ENCODE data around the gene NFIX. TPM values are rescaled to one million over a fixed set of nuclear protein-coding genes. Genes with fewer than 3 reads are reported as not detected.

NFIX gene
- total and polyA plus RNA-seq, 2 donors (not counting 3 experiments of a cell fraction or from before 2014, with no cell fraction given), result 9.8 to 37.7 TPM

DNA sequence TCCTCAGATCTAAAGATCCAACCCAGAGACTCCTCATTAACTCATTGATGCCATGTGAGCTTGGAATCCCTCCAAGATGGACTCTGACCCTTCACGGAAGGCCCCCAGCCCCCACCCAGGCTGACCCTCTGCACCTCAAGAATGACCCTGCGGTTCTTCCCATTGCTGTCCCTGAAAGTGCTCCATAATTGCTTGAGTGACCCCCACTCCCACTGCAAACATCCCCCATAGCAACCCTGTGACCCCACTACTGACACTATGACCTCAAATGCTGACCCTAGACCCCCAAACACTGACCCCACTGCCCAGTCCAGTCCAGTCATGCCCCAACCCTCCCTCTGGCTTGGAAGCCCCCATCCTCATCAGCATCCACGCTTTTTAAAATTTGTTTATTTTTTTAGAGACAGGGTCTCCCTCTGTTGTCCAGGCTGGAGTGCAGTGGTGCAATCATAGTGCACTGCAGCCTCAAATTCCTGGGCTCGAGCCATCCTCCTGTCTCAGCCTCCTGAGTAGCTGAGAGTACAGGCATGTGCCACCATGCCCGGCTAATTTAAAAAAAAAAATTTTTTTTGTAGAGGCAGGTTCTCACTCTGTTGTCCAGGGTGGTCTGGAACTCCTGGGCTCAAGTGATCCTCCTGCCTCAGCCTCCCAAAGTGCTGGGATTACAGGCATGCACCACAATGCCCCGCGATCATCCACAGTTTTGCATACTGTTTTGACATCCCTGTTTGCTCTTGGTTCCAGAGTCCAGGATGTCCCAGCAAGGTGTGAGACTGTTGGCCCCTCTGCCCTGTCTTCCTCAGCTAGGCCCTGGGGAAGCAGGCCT is 106.5 kb downstream of the NFIX start:
- no peak for DNase-seq (ENCODE audit: low read depth, low spot score)
- Histone ChIP-seq H3K9ac (replicated peaks; ENCODE audit: extremely low read depth, insufficient read depth, low read length) (peak overlapping the region; percentile 96), H3K9me3 (replicated peaks; ENCODE audit: control insufficient read depth, insufficient read depth, low read length) (no peaks in the 10 kb centered on the region), H3K4me1 (ENCODE audit: control insufficient read depth, extremely low read depth, insufficient read depth, low read length) (peaks cover 48% of the 10 kb centered on the region), H2AFZ (ENCODE audit: low read depth, low read length) (no peak overlapping the region), H4K20me1 (replicated peaks; ENCODE audit: control insufficient read depth, extremely low read depth, insufficient read depth, low read length) (no peaks in the 10 kb centered on the region), H3K27me3 (ENCODE audit: control insufficient read depth in 2 of 2, insufficient read depth in 2 of 2, low read length in 2 of 2) (no peaks in the 10 kb centered on the region), H3K79me2 (ENCODE audit: control insufficient read depth, insufficient read depth, low read length) (peaks cover 30% of the 10 kb centered on the region), H3K9me1 (replicated peaks; ENCODE audit: control insufficient read depth, extremely low read depth, insufficient read depth, low read length) (no peaks in the 10 kb centered on the region), H3K36me3 (ENCODE audit: control insufficient read depth in 2 of 2, extremely low read depth in 1 of 2, insufficient read depth in 2 of 2, low read length in 2 of 2) (peaks cover 2 to 3% of the 10 kb centered on the region in 2 experiments), H3K4me3 (replicated peaks in 1 of 3; ENCODE audit: insufficient read depth in 1 of 3, low read depth in 1 of 3, low read length in 3 of 3) (peak overlapping the region; percentile 63 to 95 (median 85)), H3K4me2 (ENCODE audit: insufficient read depth, low read length) (peak overlapping the region; percentile 96), H3K27ac (ENCODE audit: insufficient read depth, low read depth, low read length) (peak overlapping the region; percentile 76)
- intact Hi-C loops (cut with micrococcal nuclease), result loop anchor here (1.0 to 5.0 kb wide), 6 partner anchors 14 to 905 kb away; partner anchors contain the start of genes RFX1 and TRMT1
- no peak for TF ChIP-seq EZH2 (IDR thresholded peaks at IDR 0.05; ENCODE audit: borderline replicate concordance, low read depth, low read length, severe bottlenecking)
- no peak for TF ChIP-seq MYC (IDR thresholded peaks at IDR 0.05; ENCODE audit: low read depth, low read length)
- no peak for TF ChIP-seq FOS (IDR thresholded peaks at IDR 0.05; ENCODE audit: borderline replicate concordance, insufficient read depth, low read length)
- no peak for TF ChIP-seq JUN (IDR thresholded peaks at IDR 0.05; ENCODE audit: borderline replicate concordance, insufficient read depth, insufficient read length, low read depth)
- peak; percentile 43 for TF ChIP-seq POLR2A (IDR thresholded peaks at IDR 0.05; ENCODE audit: low read depth, low read length)
- POLR2A ChIA-PET, result interaction anchor here (0.8 to 1.2 kb wide), 2 partner anchors 52 to 54 kb away, joined by 3 to 8 read pairs; no protein-coding TSS in a partner anchor
- CTCF ChIA-PET, result interaction anchor here (0.7 to 2.5 kb wide), 20 partner anchors 9 to 161 kb away, joined by 3 to 26 read pairs (median 4); partner anchors contain the start of genes IER2, NACC1, STX10 and TRMT1
- FAIRE-seq, result peak; percentile 72
- TSS peak; percentile 41 for BruUV-seq (replicated peaks)
- dilution Hi-C loops (cut with MboI; ENCODE audit: extremely low pct_ligation_motif_present, low sequenced_read_pairs), result no loop called here

DNA sequence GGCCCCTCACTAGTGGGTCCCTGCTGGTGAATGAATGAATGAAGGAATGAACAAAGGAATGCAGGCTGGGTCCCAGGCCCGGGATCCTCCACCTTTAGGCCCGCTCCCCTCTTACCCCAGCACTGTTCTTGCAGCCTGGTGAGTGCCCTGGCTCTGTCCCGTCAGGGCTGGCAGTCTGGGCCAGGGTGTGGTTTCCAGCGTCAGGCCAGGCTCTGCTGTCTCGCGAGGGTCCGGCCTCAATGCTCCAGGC is 107.1 kb downstream of the NFIX start:
- ChIA-PET CTCF (interaction anchor here (2.3 to 2.5 kb wide), 2 partner anchors 48 to 125 kb away, joined by 15 to 22 read pairs; partner anchors contain the start of genes IER2 and STX10), POLR2A (no interaction called here)
- FAIRE-seq, result no peak
- Histone ChIP-seq H3K36me3 (ENCODE audit: control insufficient read depth in 2 of 2, extremely low read depth in 1 of 2, insufficient read depth in 2 of 2, low read length in 2 of 2) (peaks cover 3 to 4% of the 10 kb centered on the region in 2 experiments), H3K27me3 (ENCODE audit: control insufficient read depth in 2 of 2, insufficient read depth in 2 of 2, low read length in 2 of 2) (no peaks in the 10 kb centered on the region), H4K20me1 (replicated peaks; ENCODE audit: control insufficient read depth, extremely low read depth, insufficient read depth, low read length) (no peaks in the 10 kb centered on the region), H3K79me2 (ENCODE audit: control insufficient read depth, insufficient read depth, low read length) (peaks cover 30% of the 10 kb centered on the region), H3K9me1 (replicated peaks; ENCODE audit: control insufficient read depth, extremely low read depth, insufficient read depth, low read length) (no peaks in the 10 kb centered on the region), H3K27ac (ENCODE audit: insufficient read depth, low read depth, low read length) (peak overlapping the region; percentile 76), H2AFZ (ENCODE audit: low read depth, low read length) (no peak overlapping the region), H3K4me3 (replicated peaks in 1 of 3; ENCODE audit: insufficient read depth in 1 of 3, low read depth in 1 of 3, low read length in 3 of 3) (peak overlapping the region; percentile 63 to 95 (median 85)), H3K9ac (replicated peaks; ENCODE audit: extremely low read depth, insufficient read depth, low read length) (peak overlapping the region; percentile 96), H3K4me2 (ENCODE audit: insufficient read depth, low read length) (peak overlapping the region; percentile 96), H3K4me1 (ENCODE audit: control insufficient read depth, extremely low read depth, insufficient read depth, low read length) (peaks cover 48% of the 10 kb centered on the region), H3K9me3 (replicated peaks; ENCODE audit: control insufficient read depth, insufficient read depth, low read length) (no peaks in the 10 kb centered on the region)
- dilution Hi-C loops (cut with MboI; ENCODE audit: extremely low pct_ligation_motif_present, low sequenced_read_pairs) (no loop called here), intact Hi-C loops (cut with micrococcal nuclease) (loop anchor here (1.0 to 5.0 kb wide), 5 partner anchors 14 to 905 kb away; partner anchors contain the start of genes RFX1 and TRMT1)
- no peak for TF ChIP-seq CTCF (IDR thresholded peaks at IDR 0.05; ENCODE audit: extremely low read depth in 1 of 2, insufficient read depth in 1 of 2, low read depth in 1 of 2, low read length in 2 of 2)
- no peak for TF ChIP-seq POLR2AphosphoS5 (IDR thresholded peaks at IDR 0.05; ENCODE audit: insufficient read depth, low read depth, low read length)
- TF ChIP-seq MYC (IDR thresholded peaks at IDR 0.05; ENCODE audit: low read depth, low read length), result no peak
- no peak for TF ChIP-seq POLR2A (IDR thresholded peaks at IDR 0.05; ENCODE audit: low read depth, low read length)
- TF ChIP-seq GATA2 (IDR thresholded peaks at IDR 0.05; ENCODE audit: insufficient read depth, insufficient read length, low read depth, low read length), result no peak
- TF ChIP-seq JUN (IDR thresholded peaks at IDR 0.05; ENCODE audit: borderline replicate concordance, insufficient read depth, insufficient read length, low read depth), result no peak
- TF ChIP-seq EZH2 (IDR thresholded peaks at IDR 0.05; ENCODE audit: borderline replicate concordance, low read depth, low read length, severe bottlenecking), result no peak
- TF ChIP-seq, protein P1, sequence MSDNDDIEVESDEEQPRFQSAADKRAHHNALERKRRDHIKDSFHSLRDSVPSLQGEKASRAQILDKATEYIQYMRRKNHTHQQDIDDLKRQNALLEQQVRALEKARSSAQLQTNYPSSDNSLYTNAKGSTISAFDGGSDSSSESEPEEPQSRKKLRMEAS (IDR thresholded peaks at IDR 0.05; ENCODE audit: insufficient read depth, insufficient read length), result no peak
- no peak for TF ChIP-seq FOS (IDR thresholded peaks at IDR 0.05; ENCODE audit: borderline replicate concordance, insufficient read depth, low read length)
- BruUV-seq (replicated peaks), result no TSS peak
- DNase-seq (ENCODE audit: low read depth, low spot score), result no peak

Measured in endothelial cell of umbilical vein (primary cell).